Skeletal muscle tissue (tissue), 4 donors: ENCODE measurements around the gene PATL1. TPM values are rescaled to one million over a fixed set of nuclear protein-coding genes. Genes with fewer than 3 reads are reported as not detected.
"Not testable (repeated sequence)": the region's sequence is repeated elsewhere in the genome, so short reads cannot be mapped to it uniquely, and the experiment has no call there.

Experiments used
- H3K27ac ChIP-seq: one replicate; pipeline ENCODE4 v1.7.0; 2013; ENCODE audit warnings: mild to moderate bottlenecking, low read depth, low read length, inconsistent platforms
- H3K27me3 ChIP-seq, 3 donors: one replicate each; pipeline ENCODE4 v1.7.0; 2013; ENCODE audit warnings: low read length in 3 of 3; ENCODE audit not compliant: control insufficient read depth in 3 of 3, insufficient read depth in 3 of 3
- H3K36me3 ChIP-seq, 3 donors: one replicate each; pipeline ENCODE4 v1.7.0; 2013; ENCODE audit warnings: low read length in 3 of 3; ENCODE audit not compliant: control insufficient read depth in 3 of 3, insufficient read depth in 3 of 3
- H3K4me1 ChIP-seq, 3 donors: one replicate each; pipeline ENCODE4 v1.7.0; 2013; ENCODE audit warnings: low read length in 3 of 3, mild to moderate bottlenecking in 3 of 3; ENCODE audit not compliant: control insufficient read depth in 3 of 3, insufficient read depth in 3 of 3
- H3K4me3 ChIP-seq, 3 donors: one replicate each; pipeline ENCODE4 v1.7.0; 2013; ENCODE audit warnings: low read length in 3 of 3
- H3K9ac ChIP-seq, 3 donors: one replicate each; pipeline ENCODE4 v1.7.0; 2013; ENCODE audit warnings: low read length in 3 of 3, mild to moderate bottlenecking in 3 of 3, moderate library complexity in 2 of 3, low read depth in 1 of 3
- H3K9me3 ChIP-seq, 3 donors: one replicate each; pipeline ENCODE4 v1.7.0; 2013; ENCODE audit warnings: low read length in 3 of 3; ENCODE audit not compliant: control insufficient read depth in 3 of 3
- total RNA-seq: library from RNA; depleted of rRNA; stranded (reverse); fragments of >200 nt; gene quantifications from one replicate; pipeline ENCODE4 v1.2.3, GENCODE V29; 2014
- donor health status: Osteomylitis.

Gene PATL1
- total RNA-seq, 1 donor from 2014 or later = 4.2 TPM

DNA sequence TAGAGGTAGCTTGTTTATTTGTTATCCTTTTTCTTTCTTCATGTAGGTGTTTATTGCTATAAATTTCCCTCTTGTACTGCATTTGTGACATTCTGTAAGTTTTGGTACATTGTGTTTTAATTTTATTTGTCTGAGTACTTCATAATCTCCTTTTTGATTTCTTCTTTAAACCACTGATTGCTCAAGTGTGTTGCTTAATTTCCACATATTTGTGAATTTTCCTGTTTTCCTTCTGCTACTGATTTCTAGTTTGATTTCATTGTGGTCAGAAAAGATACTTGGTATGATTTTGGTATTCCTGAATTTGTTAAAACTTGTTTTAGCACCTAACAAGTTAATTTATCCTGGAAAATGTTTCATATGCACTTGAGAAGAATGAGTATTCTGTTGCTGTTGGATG lies 29.7 kb upstream of the PATL1 start:
- Histone ChIP-seq H3K27ac (no peak overlapping the region), H3K9me3 (no peaks in the 10 kb centered on the region), H3K4me3 (no peak overlapping the region), H3K36me3 (no peaks in the 10 kb centered on the region), H3K9ac (no peak overlapping the region), H3K4me1 (no peaks in the 10 kb centered on the region), H3K27me3 (no peaks in the 10 kb centered on the region)

GRCh38 chr11:59692915-59693314 lies 24.1 kb upstream of the PATL1 start:
- H3K27me3 ChIP-seq = no peaks in the 10 kb centered on the region
- H3K9ac ChIP-seq = no peak overlapping the region
- no peak overlapping the region for H3K4me3 ChIP-seq
- no peak overlapping the region for H3K27ac ChIP-seq
- no peaks in the 10 kb centered on the region for H3K4me1 ChIP-seq
- no peaks in the 10 kb centered on the region for H3K36me3 ChIP-seq
- H3K9me3 ChIP-seq = no peaks in the 10 kb centered on the region

DNA sequence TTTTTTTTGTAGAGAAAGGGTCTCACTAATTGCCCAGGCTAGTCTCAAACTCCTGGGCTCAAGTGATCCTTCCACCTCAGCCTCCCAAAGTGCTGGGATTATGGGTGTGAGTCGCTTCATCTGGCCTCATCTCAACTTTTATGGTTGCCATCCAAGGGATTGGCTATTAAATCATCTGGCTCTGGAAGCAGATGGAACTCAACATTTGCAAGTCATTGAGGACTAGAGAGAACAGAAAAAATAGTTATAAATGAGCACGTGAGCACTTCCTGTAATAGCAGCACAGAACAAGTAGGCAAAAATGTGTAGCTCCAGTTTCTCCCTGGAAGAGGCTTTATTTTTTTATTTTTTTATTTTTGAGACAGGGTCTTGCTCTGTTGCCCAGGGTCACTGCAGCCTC lies 22.3 kb upstream of the PATL1 start:
- no peaks in the 10 kb centered on the region for H3K4me1 ChIP-seq
- no peak overlapping the region for H3K4me3 ChIP-seq
- no peaks in the 10 kb centered on the region for H3K27me3 ChIP-seq
- H3K9ac ChIP-seq = no peak overlapping the region
- H3K36me3 ChIP-seq = no peaks in the 10 kb centered on the region
- no peaks in the 10 kb centered on the region for H3K9me3 ChIP-seq
- no peak overlapping the region for H3K27ac ChIP-seq

- H3K4me3 ChIP-seq = no peak overlapping the region
- H3K9me3 ChIP-seq = peaks cover 0 to 5% (median 0%) of the 10 kb centered on the region in 3 donors
- H3K4me1 ChIP-seq = no peaks in the 10 kb centered on the region
- H3K27me3 ChIP-seq = no peaks in the 10 kb centered on the region
- H3K36me3 ChIP-seq = no peaks in the 10 kb centered on the region
- no peak overlapping the region for H3K27ac ChIP-seq
- no peak overlapping the region for H3K9ac ChIP-seq
Measured at GRCh38 chr11:59689015-59689414, 20.2 kb upstream of the PATL1 start.

DNA sequence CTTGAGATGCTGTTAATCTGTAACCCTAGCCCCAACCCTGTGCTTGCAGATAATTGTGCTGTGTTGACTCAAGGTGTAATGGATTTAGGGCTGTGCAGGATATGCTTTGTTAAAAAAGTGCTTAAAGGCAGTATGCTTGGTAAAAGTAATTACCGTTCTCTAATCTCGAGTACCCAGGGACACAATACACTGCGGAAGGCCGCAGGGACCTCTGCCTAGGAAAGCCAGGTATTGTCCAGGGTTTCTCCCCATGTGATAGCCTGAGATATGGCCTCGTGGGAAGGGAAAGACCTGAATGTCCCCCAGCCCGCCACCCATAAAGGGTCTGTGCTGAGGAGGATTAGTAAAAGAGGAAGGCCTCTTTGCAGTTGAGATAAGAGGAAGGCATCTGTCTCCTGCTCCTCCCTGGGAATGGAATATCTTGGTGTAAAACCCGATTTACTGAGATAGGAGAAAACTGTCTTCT lies 12.5 kb upstream of the PATL1 start:
- H3K4me3 ChIP-seq, H3K36me3 ChIP-seq, H3K27ac ChIP-seq, H3K4me1 ChIP-seq, H3K9ac ChIP-seq, H3K9me3 ChIP-seq, H3K27me3 ChIP-seq: not testable (repeated sequence)

DNA sequence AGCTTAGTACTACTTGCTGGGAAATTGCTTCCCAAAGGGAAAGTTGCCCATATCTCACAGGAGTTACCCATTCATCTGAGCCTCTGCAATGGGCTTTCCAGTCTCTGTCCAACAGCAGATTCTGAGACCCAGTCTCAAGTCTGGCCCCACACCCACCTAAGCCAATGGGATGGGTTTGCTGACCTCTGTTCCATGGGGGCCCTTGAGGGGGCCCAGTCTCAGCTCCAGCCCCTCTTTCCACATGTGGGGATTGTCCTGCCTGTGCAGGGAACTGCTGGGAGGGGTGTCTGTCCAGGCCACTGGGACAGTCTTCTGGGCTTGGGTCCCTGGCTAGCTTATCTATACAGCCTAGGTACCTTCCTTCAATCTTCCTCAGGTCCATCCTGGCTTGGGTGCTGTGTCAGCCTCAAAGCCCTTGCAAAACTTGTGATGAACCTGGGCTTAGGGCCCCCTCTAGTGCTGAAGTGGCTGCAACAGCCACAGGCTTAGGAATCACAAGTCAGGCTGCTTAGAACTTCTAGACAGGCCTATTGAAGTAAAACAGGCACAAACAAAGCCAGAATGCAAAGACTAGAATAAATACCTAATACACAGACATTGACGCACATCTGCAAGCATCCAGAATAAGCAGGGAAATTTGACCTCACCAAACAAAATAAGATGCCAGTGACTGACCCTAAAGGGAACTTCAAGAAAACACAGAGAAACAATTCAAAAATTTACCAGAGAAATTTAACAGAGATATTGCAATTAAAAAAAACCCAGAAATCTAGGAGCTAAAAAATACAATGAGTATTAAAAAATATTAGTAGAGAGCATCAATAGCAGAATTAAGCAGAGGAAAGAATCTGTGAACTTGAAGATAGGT lies 11.7 kb upstream of the PATL1 start:
- Histone ChIP-seq H3K27ac (no peak overlapping the region), H3K36me3 (no peaks in the 10 kb centered on the region), H3K4me1 (no peaks in the 10 kb centered on the region), H3K9me3 (peaks cover 0 to 5% (median 0%) of the 10 kb centered on the region in 3 donors), H3K27me3 (no peaks in the 10 kb centered on the region), H3K4me3 (no peak overlapping the region), H3K9ac (no peak overlapping the region)

- no peak overlapping the region for H3K27ac ChIP-seq
- H3K9ac ChIP-seq = no peak overlapping the region
- H3K36me3 ChIP-seq = no peaks in the 10 kb centered on the region
- no peaks in the 10 kb centered on the region for H3K27me3 ChIP-seq
- no peak overlapping the region for H3K4me3 ChIP-seq
- no peaks in the 10 kb centered on the region for H3K9me3 ChIP-seq
- H3K4me1 ChIP-seq = no peaks in the 10 kb centered on the region
Measured at GRCh38 chr11:59679347-59679746, 10.5 kb upstream of the PATL1 start.

- no peak overlapping the region for H3K4me3 ChIP-seq
- no peak overlapping the region for H3K27ac ChIP-seq
- no peaks in the 10 kb centered on the region for H3K9me3 ChIP-seq
- no peak overlapping the region for H3K9ac ChIP-seq
- no peaks in the 10 kb centered on the region for H3K27me3 ChIP-seq
- no peaks in the 10 kb centered on the region for H3K36me3 ChIP-seq
- no peaks in the 10 kb centered on the region for H3K4me1 ChIP-seq
Measured at GRCh38 chr11:59678813-59679165, 10.0 kb upstream of the PATL1 start.

- no peak overlapping the region for H3K4me3 ChIP-seq
- H3K4me1 ChIP-seq = no peaks in the 10 kb centered on the region
- no peaks in the 10 kb centered on the region for H3K36me3 ChIP-seq
- H3K27ac ChIP-seq = no peak overlapping the region
- H3K27me3 ChIP-seq = no peaks in the 10 kb centered on the region
- H3K9me3 ChIP-seq = no peaks in the 10 kb centered on the region
- H3K9ac ChIP-seq = no peak overlapping the region
Measured at GRCh38 chr11:59678118-59678812, 9.4 kb upstream of the PATL1 start.

DNA sequence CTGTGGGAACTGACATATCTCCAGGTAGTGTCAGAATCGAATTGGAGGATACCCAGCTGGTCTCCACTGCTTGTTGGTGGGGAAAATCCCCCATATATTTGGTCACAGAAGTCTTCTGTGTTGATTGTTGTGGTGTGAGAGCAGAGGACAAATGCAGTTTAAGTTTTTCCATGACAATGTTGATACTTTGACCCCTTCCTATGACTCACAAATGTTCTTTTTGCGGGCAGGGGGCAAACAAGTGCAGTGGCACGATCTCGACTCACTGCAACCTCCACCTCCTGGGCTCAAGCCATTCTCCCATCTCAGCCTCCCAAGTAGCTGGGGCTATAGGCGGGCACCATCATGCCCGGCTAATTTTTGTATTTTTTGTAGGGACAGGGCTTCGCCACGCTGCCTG lies 7.4 kb upstream of the PATL1 start:
- no peaks in the 10 kb centered on the region for H3K9me3 ChIP-seq
- H3K27me3 ChIP-seq = no peaks in the 10 kb centered on the region
- no peak overlapping the region for H3K4me3 ChIP-seq
- H3K27ac ChIP-seq = no peak overlapping the region
- no peak overlapping the region for H3K9ac ChIP-seq
- no peaks in the 10 kb centered on the region for H3K36me3 ChIP-seq
- H3K4me1 ChIP-seq = no peaks in the 10 kb centered on the region
